WI38 (cell line): ENCODE data around the gene ADGB.

Source experiments
- H3K4me3 ChIP-seq: 2 replicates; pipeline ENCODE4 v1.5.1; 2011; ENCODE audit warnings: low read depth, mild to moderate bottlenecking, control low read depth, low read length
- CTCF ChIP-seq: IDR thresholded peaks from 2 replicates; pipeline ENCODE4 v1.5.1; 2012; ENCODE audit warnings: low read depth, mild to moderate bottlenecking, control low read depth, low read length

Gene ADGB

GRCh38 chr6:146628350-146628749 lies 29.6 kb downstream of the ADGB start:
- H3K4me3 ChIP-seq = no peak overlapping the region
- no peak for TF ChIP-seq CTCF

GRCh38 chr6:146634022-146634421 lies 35.2 kb downstream of the ADGB start:
- TF ChIP-seq CTCF = no peak
- H3K4me3 ChIP-seq = no peak overlapping the region

GRCh38 chr6:146635165-146635564 lies 36.4 kb downstream of the ADGB start:
- H3K4me3 ChIP-seq = no peak overlapping the region
- TF ChIP-seq CTCF = no peak

GRCh38 chr6:146636481-146636880 lies 37.7 kb downstream of the ADGB start:
- no peak overlapping the region for H3K4me3 ChIP-seq
- no peak for TF ChIP-seq CTCF

- no peak for TF ChIP-seq CTCF
- H3K4me3 ChIP-seq = no peak overlapping the region
Observed at GRCh38 chr6:146642921-146643320, 44.1 kb downstream of the ADGB start.

GRCh38 chr6:146650799-146651481 lies 52.2 kb downstream of the ADGB start:
- TF ChIP-seq CTCF = no peak
- no peak overlapping the region for H3K4me3 ChIP-seq

GRCh38 chr6:146651482-146651863 lies 52.7 kb downstream of the ADGB start:
- H3K4me3 ChIP-seq = no peak overlapping the region
- TF ChIP-seq CTCF = no peak
